ENCODE results near the gene CCDC86. TPM values are rescaled to one million over a fixed set of nuclear protein-coding genes. Genes with fewer than 3 reads are reported as not detected.
"Not testable (repeated sequence)": the region's sequence is repeated elsewhere in the genome, so short reads cannot be mapped to it uniquely, and the experiment has no call there.

CCDC86 gene
- polyA plus RNA-seq, 2 of the 4 experiments (the other 2 are of a cell fraction), result 42.8 to 71.1 TPM

DNA sequence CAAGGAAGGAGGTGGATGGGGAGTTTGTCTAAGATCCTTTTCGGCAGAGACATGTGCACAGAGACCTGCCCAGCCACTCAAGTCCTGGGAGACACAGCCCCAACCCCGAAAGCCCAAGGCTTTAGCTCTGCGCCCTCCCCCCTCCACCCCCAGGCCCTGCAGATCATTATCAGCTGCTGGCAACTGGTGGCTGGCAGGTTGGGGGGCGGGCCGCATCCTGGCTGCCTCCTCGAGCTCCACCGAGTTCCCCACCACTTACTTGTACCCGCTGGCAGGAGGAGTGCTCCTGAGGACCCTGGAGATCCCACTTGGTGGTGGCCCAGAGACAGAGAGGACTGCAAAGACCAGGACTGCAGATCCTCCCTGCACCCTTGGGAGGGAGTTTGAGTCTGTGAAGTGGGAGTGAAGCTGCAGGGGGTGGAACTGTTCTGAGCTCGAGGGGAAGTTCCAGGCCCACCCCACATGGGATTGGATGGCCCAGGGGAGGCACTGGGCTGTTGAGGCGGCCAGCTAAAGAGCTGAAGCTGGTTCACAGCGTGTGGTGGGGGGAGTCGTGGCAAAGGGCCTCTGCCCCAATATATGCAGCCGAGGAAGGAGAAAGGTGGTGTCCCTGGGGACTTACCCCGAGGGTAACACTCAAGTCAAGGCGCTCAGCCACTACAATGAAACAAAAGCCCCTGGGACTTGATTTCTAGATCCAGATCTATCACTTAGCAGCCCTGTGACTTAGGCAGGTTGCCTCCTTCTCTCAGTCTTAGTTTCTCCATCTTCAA is 19.9 kb upstream of the CCDC86 start:
- peaks cover 7% of the 10 kb centered on the region for H3K9me3 ChIP-seq
- no peaks in the 10 kb centered on the region for H3K4me1 ChIP-seq
- ATAC-seq (no peak), DNase-seq (ENCODE audit: low read depth in 1 of 2, low spot score in 1 of 2) (no peak), FAIRE-seq (no peak)
- no peak overlapping the region for H3K4me3 ChIP-seq
- POLR2A ChIA-PET, result no interaction called here
- no peak overlapping the region for H3K27ac ChIP-seq
- H3K4me2 ChIP-seq, result no peak overlapping the region
- 53% methylated on average over 8 of the region's 15 CpGs for WGBS (ENCODE audit: missing lambda C conversion rate)
- TF ChIP-seq ELK1 (IDR thresholded peaks at IDR 0.05; ENCODE audit: low read depth, low read length) (no peak), TP53 (CRISPR knock-in tag; IDR thresholded peaks at IDR 0.05) (no peak), NFE2L2 (conservative IDR thresholded peaks at IDR 0.05; ENCODE audit: low read length) (no peak), EHF (CRISPR knock-in tag; IDR thresholded peaks at IDR 0.05) (no peak), MAZ (IDR thresholded peaks at IDR 0.05; ENCODE audit: borderline replicate concordance, low read depth, low read length) (no peak), SMC3 (IDR thresholded peaks at IDR 0.05) (no peak), BHLHE40 (IDR thresholded peaks at IDR 0.05; ENCODE audit: low read depth, low read length) (no peak), RCOR1 (IDR thresholded peaks at IDR 0.05; ENCODE audit: low read depth, low read length) (no peak), HOXA7 (CRISPR knock-in tag; IDR thresholded peaks at IDR 0.05) (no peak), HDAC2 (IDR thresholded peaks at IDR 0.05) (no peak), JUN (IDR thresholded peaks at IDR 0.05) (no peak), ZFP36 (IDR thresholded peaks at IDR 0.05; ENCODE audit: borderline replicate concordance, partially characterized antibody) (no peak)
- CTCF ChIA-PET, result interaction anchor here (0.9 to 7.7 kb wide), 4 partner anchors 10 to 366 kb away, joined by 3 to 67 read pairs (median 12); no protein-coding TSS in a partner anchor

- ATAC-seq; H3K4me1 ChIP-seq; H3K27ac ChIP-seq; H3K4me2 ChIP-seq; H3K4me3 ChIP-seq; FAIRE-seq; H3K9me3 ChIP-seq; DNase-seq (ENCODE audit: low read depth in 1 of 2, low spot score in 1 of 2); POLR2A ChIA-PET: not testable (repeated sequence)
- 66% methylated on average over 5 of the region's 5 CpGs for WGBS (ENCODE audit: missing lambda C conversion rate)
- CTCF ChIA-PET, result interaction anchor here (0.8 to 7.7 kb wide), 3 partner anchors 8 to 76 kb away, joined by 3 to 67 read pairs (median 18); no protein-coding TSS in a partner anchor
Measured at GRCh38 chr11:60823745-60824306, 18.1 kb upstream of the CCDC86 start.

GRCh38 chr11:60825118-60825517 is 16.8 kb upstream of the CCDC86 start:
- FAIRE-seq (no peak), DNase-seq (ENCODE audit: low read depth in 1 of 2, low spot score in 1 of 2) (no peak), ATAC-seq (no peak)
- ChIA-PET POLR2A (no interaction called here), CTCF (interaction anchor here (0.6 to 2.1 kb wide), 3 partner anchors 12 to 41 kb away, joined by 3 to 5 read pairs (median 3); no protein-coding TSS in a partner anchor)
- WGBS (ENCODE audit: missing lambda C conversion rate), result 31% methylated on average over 5 of the region's 5 CpGs
- no peaks in the 10 kb centered on the region for H3K9me3 ChIP-seq
- H3K4me2 ChIP-seq, result no peak overlapping the region
- H3K4me1 ChIP-seq, result no peaks in the 10 kb centered on the region
- TF ChIP-seq POLR2AphosphoS2 (conservative IDR thresholded peaks at IDR 0.05; ENCODE audit: low read length) (no peak), MAFK (IDR thresholded peaks at IDR 0.05; ENCODE audit: partially characterized antibody) (no peak), EHF (CRISPR knock-in tag; IDR thresholded peaks at IDR 0.05) (no peak), RFX5 (IDR thresholded peaks at IDR 0.05) (no peak), CBX2 (IDR thresholded peaks at IDR 0.05; ENCODE audit: borderline replicate concordance, low read depth) (no peak), NPAS2 (CRISPR knock-in tag; IDR thresholded peaks at IDR 0.05; ENCODE audit: borderline replicate concordance) (no peak), RARB (CRISPR knock-in tag; IDR thresholded peaks at IDR 0.05) (no peak), NR3C1 (IDR thresholded peaks at IDR 0.05) (no peak), HOXB13 (CRISPR knock-in tag; IDR thresholded peaks at IDR 0.05; ENCODE audit: low read depth) (no peak), RNF2 (IDR thresholded peaks at IDR 0.05; ENCODE audit: borderline replicate concordance, low read depth) (no peak), TFCP2L1 (CRISPR knock-in tag; IDR thresholded peaks at IDR 0.05) (no peak), HDAC2 (IDR thresholded peaks at IDR 0.05) (no peak), HOXB5 (CRISPR knock-in tag; IDR thresholded peaks at IDR 0.05) (no peak), ZFP36 (IDR thresholded peaks at IDR 0.05; ENCODE audit: borderline replicate concordance, partially characterized antibody) (no peak)
- TF ChIP-seq, protein P1, sequence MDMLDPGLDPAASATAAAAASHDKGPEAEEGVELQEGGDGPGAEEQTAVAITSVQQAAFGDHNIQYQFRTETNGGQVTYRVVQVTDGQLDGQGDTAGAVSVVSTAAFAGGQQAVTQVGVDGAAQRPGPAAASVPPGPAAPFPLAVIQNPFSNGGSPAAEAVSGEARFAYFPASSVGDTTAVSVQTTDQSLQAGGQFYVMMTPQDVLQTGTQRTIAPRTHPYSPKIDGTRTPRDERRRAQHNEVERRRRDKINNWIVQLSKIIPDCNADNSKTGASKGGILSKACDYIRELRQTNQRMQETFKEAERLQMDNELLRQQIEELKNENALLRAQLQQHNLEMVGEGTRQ (IDR thresholded peaks at IDR 0.05), result no peak
- TF ChIP-seq, protein P2, sequence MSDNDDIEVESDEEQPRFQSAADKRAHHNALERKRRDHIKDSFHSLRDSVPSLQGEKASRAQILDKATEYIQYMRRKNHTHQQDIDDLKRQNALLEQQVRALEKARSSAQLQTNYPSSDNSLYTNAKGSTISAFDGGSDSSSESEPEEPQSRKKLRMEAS (IDR thresholded peaks at IDR 0.05), result no peak
- TF ChIP-seq, protein P3, sequence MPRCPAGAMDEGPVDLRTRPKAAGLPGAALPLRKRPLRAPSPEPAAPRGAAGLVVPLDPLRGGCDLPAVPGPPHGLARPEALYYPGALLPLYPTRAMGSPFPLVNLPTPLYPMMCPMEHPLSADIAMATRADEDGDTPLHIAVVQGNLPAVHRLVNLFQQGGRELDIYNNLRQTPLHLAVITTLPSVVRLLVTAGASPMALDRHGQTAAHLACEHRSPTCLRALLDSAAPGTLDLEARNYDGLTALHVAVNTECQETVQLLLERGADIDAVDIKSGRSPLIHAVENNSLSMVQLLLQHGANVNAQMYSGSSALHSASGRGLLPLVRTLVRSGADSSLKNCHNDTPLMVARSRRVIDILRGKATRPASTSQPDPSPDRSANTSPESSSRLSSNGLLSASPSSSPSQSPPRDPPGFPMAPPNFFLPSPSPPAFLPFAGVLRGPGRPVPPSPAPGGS (IDR thresholded peaks at IDR 0.05), result no peak
- no peak overlapping the region for H3K4me3 ChIP-seq
- H3K27ac ChIP-seq, result no peak overlapping the region
